ENCODE results near the gene BCORL1. TPM values are rescaled to one million over a fixed set of nuclear protein-coding genes. Genes with fewer than 3 reads are reported as not detected.
A peak's percentile ranks its signal among the peaks of the same experiment; 100 is the strongest.

The BCORL1 gene
- total RNA-seq, 2 donors from 2014 or later: 4.4 to 25.2 TPM

DNA sequence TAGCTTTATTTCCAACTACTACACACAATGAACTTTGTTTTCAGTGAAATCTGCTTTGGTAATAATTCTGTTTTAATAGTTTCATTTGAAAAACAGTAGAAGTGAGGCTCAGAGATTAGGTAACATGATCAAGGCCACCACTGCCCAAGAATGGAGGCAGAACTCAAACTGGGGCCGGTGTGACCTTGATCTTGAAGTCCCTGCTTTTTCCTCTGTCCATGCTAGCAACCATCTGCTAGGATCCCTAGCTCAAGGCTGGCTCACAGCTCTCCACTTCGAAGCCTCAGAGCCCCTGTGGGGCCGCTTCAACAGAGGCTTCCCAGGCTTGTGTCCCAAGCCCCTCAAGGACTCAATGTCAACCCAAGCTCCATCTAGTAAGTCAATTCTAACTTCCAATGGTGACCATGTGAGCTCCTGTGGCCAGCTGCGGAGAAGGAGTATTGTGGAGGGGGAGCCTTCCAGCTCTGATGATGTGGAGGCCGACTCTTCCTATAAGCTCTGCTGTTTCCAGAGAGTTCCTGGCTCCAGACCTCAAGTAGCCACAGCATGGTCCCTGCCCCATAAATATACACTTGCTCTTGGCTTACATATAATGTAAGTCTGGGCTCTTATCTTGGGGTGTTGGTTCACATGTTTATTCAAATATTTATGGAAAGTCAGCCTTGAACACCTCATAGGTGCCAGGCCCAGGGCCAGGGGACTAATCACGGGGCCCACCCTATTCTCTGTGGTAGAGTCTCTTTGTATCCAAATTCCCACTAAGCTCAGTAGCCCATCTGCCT lies 113.0 kb downstream of the BCORL1 start:
- H3K4me1 ChIP-seq (replicated peaks): no peaks in the 10 kb centered on the region
- no peaks in the 10 kb centered on the region for H3K36me3 ChIP-seq
- H3K9me3 ChIP-seq: no peaks in the 10 kb centered on the region
- DNase-seq (ENCODE audit: low spot score): no peak
- intact Hi-C loops (cut with DNase I): no loop called here
- 94% methylated on average over 4 of the region's 6 CpGs for WGBS
- H3K4me3 ChIP-seq: no peak overlapping the region
- TF ChIP-seq, protein P1, sequence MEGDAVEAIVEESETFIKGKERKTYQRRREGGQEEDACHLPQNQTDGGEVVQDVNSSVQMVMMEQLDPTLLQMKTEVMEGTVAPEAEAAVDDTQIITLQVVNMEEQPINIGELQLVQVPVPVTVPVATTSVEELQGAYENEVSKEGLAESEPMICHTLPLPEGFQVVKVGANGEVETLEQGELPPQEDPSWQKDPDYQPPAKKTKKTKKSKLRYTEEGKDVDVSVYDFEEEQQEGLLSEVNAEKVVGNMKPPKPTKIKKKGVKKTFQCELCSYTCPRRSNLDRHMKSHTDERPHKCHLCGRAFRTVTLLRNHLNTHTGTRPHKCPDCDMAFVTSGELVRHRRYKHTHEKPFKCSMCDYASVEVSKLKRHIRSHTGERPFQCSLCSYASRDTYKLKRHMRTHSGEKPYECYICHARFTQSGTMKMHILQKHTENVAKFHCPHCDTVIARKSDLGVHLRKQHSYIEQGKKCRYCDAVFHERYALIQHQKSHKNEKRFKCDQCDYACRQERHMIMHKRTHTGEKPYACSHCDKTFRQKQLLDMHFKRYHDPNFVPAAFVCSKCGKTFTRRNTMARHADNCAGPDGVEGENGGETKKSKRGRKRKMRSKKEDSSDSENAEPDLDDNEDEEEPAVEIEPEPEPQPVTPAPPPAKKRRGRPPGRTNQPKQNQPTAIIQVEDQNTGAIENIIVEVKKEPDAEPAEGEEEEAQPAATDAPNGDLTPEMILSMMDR (IDR thresholded peaks at IDR 0.05): no peak
- TF ChIP-seq POLR2A (IDR thresholded peaks at IDR 0.05) (no peak), POLR2AphosphoS5 (IDR thresholded peaks at IDR 0.05) (no peak)
- no peaks in the 10 kb centered on the region for H3K27me3 ChIP-seq (replicated peaks; ENCODE audit: insufficient read depth)
- H3K27ac ChIP-seq: no peak overlapping the region

DNA sequence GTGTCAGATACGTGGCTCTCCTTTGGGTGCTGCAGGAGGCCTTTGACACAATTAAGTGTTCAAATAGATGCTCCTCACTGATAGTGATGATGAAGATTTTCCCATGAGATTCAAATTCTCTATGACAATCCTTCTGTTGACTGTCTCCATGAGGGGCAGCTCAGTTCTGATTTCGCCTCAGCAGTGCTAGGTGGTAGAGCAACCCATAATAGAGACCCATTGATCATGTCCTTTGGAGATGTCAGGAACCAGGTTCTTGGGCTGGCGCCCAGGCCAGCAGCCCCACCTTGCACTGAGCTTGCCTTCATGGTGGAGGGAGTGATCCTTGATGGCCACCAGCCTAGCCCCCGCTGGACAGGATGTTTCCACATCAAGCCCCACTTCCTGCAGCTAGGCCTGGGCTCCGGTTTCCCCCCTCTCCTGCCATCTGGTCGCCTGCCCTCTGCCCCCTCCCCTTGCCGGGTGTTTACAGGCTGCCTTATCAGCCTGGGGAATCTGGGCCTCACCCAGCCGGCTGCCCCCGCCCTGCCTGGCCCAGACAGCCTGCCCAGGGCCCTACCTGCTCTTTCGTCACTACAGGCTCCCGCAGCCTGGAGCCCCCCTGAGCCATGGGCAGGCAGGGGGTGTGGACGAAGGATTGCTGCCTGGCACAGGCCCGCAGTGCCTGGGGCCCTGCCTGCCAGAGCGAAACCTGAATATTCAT lies 115.2 kb downstream of the BCORL1 start:
- no peak for TF ChIP-seq POLR2A (IDR thresholded peaks at IDR 0.05)
- peak; percentile 31 for TF ChIP-seq POLR2AphosphoS5 (IDR thresholded peaks at IDR 0.05)
- 41% methylated on average over 11 of the region's 14 CpGs for WGBS
- no peaks in the 10 kb centered on the region for H3K9me3 ChIP-seq
- no peak for DNase-seq (ENCODE audit: low spot score)
- H3K36me3 ChIP-seq: no peaks in the 10 kb centered on the region
- intact Hi-C loops (cut with DNase I): no loop called here
- H3K27me3 ChIP-seq (replicated peaks; ENCODE audit: insufficient read depth): no peaks in the 10 kb centered on the region
- H3K4me3 ChIP-seq: no peak overlapping the region
- H3K27ac ChIP-seq: no peak overlapping the region
- H3K4me1 ChIP-seq (replicated peaks): no peaks in the 10 kb centered on the region

DNA sequence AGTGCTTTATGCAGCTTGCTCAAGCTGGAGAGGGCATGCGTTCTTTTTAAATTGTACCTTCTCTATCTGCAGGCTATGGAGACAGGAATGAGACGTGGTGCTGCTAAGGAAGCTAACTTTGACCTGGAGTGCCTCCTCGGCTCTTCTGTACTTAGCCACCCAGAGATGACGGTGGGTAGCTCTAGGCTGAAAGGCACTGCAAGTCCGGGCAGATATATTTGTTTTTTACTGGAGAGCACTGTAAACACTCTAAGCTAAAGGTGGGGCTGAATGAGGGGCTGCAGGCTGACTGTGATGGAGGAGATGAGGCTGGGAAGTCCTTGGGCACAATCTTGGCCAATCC lies 115.7 kb downstream of the BCORL1 start:
- no peaks in the 10 kb centered on the region for H3K4me1 ChIP-seq (replicated peaks)

DNA sequence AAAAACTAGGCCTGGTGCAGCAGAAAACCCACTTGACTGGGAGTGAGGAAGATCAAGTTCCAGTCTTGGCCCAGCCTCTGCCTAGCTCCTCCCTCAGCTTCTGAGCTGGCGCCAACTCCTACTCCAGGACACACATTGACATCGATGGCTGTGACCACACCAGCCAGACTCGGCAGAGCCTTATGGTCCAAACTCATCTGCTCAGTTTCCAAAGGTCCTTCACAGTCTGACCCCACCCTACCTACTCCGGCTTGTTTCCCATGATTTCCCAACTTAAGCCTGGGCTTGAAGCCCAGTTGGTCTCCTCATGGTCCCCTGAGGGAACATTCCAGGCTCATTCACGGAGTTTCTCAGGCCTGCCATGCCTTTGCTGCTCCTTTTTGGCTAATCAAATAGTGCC lies 117.7 kb downstream of the BCORL1 start:
- no peak for TF ChIP-seq POLR2AphosphoS5 (IDR thresholded peaks at IDR 0.05)
- no peak for TF ChIP-seq POLR2A (IDR thresholded peaks at IDR 0.05)
- TF ChIP-seq, protein P1 (IDR thresholded peaks at IDR 0.05): no peak
- DNase-seq (ENCODE audit: low spot score): no peak
- H3K36me3 ChIP-seq: no peaks in the 10 kb centered on the region
- H3K27me3 ChIP-seq (replicated peaks; ENCODE audit: insufficient read depth): no peaks in the 10 kb centered on the region
- H3K27ac ChIP-seq: no peak overlapping the region
- WGBS: 43% methylated on average over 5 of the region's 5 CpGs
- no peak overlapping the region for H3K4me3 ChIP-seq
- H3K4me1 ChIP-seq (replicated peaks): no peaks in the 10 kb centered on the region
- no peaks in the 10 kb centered on the region for H3K9me3 ChIP-seq
- intact Hi-C loops (cut with DNase I): no loop called here

More for the DNA sequence above, 115.7 kb downstream of the BCORL1 start:
- WGBS: 9% methylated on average over 4 of the region's 5 CpGs
- no peaks in the 10 kb centered on the region for H3K9me3 ChIP-seq
- no peak overlapping the region for H3K27ac ChIP-seq
- no peak overlapping the region for H3K4me3 ChIP-seq
- no peaks in the 10 kb centered on the region for H3K27me3 ChIP-seq (replicated peaks; ENCODE audit: insufficient read depth)
- DNase-seq (ENCODE audit: low spot score): no peak
- TF ChIP-seq POLR2A (IDR thresholded peaks at IDR 0.05) (no peak), POLR2AphosphoS5 (IDR thresholded peaks at IDR 0.05) (no peak)
- TF ChIP-seq, protein P1 (IDR thresholded peaks at IDR 0.05): no peak
- intact Hi-C loops (cut with DNase I): no loop called here
- no peaks in the 10 kb centered on the region for H3K36me3 ChIP-seq

DNA sequence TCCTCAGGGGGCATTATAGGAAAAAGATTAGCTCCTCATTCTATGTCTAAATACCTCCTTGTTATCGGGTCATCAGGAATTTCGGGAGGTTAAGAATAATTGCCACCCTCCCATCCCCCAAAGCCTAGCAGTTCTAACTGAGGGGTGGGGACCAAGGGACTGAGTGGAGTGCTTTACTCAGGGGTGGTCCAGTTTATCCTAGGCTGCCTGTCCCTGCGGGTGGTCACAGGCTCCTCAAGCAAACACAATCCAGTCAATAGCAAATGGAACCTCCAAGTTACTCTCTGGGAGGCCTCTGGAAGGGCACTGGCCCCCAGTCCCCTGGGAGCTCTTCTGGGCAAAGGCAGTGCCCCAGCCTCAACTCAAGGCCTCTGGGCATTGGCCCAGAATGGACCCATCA lies 121.2 kb downstream of the BCORL1 start:
- TF ChIP-seq, protein P1 (IDR thresholded peaks at IDR 0.05): no peak
- TF ChIP-seq POLR2AphosphoS5 (IDR thresholded peaks at IDR 0.05) (no peak), POLR2A (IDR thresholded peaks at IDR 0.05) (no peak)
- Histone ChIP-seq H3K4me1 (replicated peaks) (no peaks in the 10 kb centered on the region), H3K27me3 (replicated peaks; ENCODE audit: insufficient read depth) (no peaks in the 10 kb centered on the region), H3K4me3 (no peak overlapping the region), H3K27ac (no peak overlapping the region), H3K9me3 (no peaks in the 10 kb centered on the region), H3K36me3 (no peaks in the 10 kb centered on the region)
- DNase-seq (ENCODE audit: low spot score): no peak
- intact Hi-C loops (cut with DNase I): no loop called here
- WGBS: 74% methylated on average over 3 of the region's 3 CpGs
